NK-92 treated with Interleukin-12 subunit alpha and Interleukin-12 subunit beta, amount 100 ng/mL, for 24 hours (cell line): ENCODE data around the gene LYRM4.

ENCODE experiments used
- DNase-seq: peaks from one replicate; lab custom pipeline; 2025; lab: John Stamatoyannopoulos, UW

The LYRM4 gene

DNA sequence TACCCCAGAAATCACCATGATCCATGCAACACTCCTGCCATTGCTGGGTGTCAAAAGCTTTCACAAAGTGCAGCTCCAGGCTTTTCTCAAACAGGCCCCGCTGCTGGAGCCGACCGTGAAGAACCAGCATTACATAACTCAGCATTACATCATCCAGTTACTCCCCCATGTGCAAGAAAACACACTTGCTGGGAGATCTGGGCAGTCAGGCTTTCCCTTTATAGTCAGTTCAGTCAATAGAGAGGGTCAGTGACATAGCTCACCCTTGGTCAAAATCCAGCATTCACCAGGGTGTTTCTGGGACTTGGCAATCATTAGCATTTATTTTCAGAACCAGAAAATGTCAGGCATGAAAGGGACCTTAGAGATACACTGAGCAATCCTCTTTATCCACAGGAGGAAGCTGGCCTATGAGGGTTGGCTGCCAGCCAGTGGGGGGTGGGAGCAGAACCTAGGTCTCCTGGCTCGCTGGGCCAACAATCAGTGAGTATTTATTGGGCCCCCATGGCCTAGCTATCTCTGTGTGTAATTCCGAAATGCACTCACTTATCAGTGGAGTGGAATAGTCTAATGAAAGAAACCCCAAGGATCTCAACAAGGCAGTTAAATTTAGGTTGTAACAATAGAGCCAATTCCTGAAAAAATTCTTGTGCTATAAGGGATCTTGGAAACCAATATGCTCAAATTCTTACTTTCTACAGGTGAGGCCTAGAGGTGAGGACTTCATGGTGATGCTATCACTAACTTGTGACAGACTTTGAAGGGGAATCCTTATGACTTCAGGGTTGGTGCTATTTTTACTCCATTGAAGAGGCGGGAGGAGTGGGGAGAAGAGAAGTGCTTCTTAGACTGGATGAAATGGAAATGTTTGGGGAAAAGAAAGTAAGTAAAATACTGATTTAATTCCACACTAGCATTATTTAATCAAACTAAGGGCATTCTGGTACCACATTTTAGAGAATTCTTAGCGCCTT is 54.6 kb downstream of the LYRM4 start:
- DNase-seq: no peak

DNA sequence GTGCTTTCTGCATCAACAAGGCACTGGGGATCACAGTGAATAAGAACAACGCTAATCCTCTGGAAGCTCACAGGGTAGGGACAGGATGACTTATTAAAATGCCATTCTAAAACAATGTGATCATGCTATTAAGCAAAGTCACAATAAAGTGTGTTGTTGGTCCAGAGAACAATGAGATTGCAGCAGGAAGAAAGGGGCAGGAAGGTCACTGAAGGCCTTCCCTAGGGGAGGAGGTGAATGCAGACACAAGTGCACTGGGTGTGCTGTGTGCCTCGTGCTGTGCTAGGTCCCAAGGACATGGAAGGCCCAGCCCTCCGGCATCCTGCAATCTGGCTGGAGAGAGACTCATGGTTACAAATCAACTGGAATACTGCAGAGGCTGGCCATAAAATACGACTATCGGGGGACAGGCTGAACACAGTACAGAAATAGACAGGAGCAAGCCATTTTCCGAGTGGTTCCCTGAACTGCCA is 55.7 kb downstream of the LYRM4 start:
- no peak for DNase-seq

DNA sequence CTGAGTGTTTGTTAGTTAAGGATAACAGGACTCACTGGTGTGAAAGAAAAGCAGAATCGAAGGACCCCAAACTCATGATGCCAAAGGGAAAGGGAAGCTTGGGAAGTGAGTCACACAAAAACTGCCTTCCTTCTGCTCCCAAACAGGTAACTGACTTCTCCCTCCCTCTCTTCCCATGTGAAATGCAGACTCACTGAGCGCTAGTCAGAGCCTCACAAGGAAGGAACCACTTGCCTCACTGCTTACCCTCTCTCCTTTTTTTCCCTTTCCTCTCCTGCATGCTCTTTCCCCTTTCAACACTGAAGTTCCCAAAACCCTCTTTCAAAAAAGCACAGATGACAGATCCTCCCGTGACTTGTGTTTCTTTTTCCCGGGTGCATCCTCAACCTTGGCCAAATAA is 56.4 kb downstream of the LYRM4 start:
- no peak for DNase-seq

DNA sequence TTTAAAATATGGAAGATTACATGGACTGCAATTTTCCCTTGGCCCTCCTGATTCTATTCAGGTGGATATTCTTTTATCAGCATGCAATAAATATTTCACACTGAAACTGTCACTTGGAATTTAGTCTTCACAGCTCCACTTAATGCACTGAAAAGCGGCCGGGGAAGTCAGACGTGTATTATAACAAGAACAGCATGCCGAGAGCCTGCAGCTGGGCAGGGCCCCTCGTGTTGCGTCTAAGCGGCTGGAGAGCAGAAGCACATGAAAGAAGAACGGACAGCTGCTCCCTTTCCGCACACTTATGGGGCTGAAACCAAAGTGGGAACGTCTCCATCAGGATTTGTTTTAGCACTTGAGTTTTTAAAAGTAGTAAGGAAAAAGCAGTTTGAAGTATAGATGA is 57.2 kb downstream of the LYRM4 start:
- no peak for DNase-seq

DNA sequence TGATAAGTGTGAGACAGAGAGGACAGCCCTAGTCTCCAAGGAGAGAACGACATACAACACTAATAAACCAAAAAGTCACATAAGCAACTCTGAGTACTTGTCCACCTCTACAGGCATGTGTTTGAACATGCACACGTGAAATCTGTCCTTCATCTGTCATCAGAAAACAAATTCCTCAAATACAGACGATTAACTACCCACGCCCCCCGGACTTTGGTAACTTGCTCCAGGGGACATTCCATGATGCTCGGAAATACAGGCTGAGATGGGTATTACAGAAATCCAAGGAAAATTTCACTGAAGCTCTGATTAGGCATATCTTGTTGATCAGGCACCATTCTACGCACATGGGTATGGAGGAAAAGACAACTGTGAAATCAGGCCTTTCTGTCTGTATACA is 57.8 kb downstream of the LYRM4 start:
- no peak for DNase-seq

DNA sequence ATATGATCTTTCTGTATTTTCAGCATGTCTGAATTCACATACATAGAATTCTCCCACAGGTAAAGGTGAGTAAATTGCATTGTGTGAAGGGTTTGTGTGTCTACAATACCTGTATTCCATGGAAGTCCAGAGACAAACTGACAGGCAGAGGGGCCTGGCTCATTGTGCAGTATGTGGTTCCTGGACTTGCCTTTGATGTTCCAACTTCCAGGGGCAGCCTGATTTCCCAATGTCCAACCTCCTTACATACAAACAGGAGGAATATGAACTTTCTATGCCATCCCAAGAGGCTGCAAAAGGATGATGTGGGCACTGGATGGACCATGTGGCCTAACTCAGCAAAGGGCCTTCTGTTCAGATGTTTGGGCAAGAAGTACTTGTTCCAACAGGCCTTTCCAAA is 58.5 kb downstream of the LYRM4 start:
- no peak for DNase-seq

DNA sequence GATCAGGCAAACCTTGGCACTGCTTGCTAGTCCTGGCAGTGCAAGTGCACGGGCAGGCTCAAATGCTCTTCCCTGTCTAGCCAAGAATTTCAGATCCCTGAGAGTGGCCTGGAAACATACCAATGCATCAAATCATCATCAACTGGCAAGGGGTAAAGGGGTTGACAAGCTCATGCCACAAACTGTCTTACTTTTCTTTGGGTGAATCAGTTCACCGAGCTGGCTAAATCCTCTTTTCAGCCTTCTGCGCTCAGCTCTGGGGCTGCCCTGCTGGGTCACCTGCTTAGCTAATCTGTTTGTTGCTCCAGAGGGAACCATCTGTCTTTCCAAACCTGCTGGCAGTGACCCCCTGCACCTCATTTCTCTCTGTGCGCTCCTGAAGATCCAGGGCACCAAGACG is 59.5 kb downstream of the LYRM4 start:
- DNase-seq: no peak

DNA sequence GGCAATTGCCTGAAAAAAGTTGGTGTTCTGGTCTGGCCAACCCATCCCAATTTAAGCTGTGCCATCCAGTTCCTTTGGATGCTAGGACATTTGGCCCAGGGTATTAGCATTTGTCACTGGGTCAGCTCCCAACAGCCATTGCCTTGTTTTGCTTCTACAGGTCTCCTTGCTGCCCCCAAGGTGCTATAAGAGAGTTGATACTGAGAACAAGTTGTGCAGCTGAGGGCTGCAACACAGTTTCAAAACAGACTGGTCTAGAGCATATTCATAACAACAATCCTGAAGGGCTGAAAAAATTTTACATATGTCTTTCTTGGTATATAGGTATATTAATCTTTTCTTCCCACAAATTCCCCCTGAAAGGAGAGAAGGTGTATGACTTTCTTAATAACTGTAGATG is 61.0 kb downstream of the LYRM4 start:
- DNase-seq: no peak

DNA sequence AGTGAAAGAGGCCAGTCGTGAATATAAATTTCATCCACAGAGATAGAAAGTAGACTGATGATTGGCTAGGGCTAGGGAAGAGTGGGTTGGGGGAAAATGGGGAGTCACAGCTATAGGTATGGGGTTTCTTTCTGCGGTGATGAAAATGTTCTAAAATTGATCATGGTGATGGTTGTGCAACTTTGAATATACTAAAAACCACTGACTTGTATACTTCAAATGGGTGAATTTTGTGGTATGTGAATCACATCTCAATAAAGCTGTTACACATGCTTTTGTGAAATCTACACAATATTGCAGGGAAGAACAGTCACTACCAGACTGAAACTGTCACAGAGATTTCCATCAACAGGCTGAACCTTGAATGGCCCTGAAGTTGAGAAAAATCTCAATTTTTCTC is 61.5 kb downstream of the LYRM4 start:
- no peak for DNase-seq

DNA sequence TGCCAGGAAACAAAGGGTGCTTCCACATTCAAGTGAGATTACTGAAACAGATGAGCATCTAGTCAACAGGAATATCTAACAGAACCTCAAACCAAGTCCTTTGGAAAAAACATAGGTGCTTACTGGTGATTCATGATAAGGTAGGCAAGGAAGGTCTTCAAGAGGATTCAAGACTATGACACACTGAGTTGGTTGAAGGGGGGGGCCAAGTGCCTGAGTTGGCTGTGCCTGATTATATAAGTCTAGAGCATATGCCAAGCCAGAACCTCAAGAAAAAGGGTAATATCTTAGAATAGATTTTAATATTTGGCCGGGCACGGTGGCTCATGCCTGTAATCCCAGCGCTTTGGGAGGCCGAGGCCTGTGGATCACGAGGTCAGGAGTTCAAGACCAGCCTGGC is 63.7 kb downstream of the LYRM4 start:
- DNase-seq: no peak

DNA sequence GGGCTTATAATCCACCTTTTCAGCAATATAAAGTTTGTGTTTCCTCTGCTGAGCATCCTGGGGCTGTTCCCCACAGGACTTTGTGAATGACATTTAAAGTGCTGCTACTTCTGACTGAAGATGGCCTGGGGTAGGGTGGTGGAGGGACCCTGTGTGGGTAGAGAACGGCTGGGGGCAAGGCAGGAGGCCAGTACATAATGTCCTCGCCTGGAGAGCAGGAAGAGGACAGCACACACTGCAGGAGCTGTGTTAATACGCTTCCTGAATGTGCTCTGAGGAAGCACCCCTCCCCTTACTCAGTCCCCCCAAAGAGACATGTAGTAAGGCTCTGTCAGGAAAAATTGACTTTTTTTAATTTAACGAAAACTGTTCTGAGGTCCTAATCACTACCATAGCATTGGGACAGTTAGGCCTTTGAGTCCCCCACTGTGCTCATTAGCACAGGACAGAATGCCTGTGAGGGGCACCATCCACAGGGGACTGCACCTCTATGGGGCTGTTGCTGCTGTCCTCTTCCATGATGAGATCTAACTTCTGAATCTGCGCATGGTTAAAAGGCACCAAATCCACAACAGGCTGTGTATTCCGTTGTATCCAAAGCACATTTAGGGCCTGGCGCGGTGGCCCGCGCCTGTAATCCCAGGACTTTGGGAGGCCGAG is 68.5 kb downstream of the LYRM4 start:
- DNase-seq: no peak

DNA sequence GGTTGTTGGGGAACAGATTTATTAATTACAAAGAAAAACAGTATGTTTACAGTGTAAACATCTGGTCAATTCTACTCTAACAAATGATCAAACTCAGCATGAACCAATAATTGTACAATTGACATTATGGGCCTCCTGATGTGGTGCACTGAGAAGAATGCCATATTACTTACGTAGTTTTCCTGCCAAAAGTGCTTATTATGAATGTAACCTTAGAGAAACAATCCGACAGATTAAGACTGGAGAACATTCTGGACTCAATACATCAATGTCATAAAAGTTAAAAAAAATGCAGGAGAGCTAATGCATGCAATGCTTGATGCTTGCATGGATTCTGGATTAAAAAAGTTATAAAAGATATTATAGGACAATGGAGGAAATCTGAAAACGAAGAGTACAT is 69.0 kb downstream of the LYRM4 start:
- DNase-seq: no peak

DNA sequence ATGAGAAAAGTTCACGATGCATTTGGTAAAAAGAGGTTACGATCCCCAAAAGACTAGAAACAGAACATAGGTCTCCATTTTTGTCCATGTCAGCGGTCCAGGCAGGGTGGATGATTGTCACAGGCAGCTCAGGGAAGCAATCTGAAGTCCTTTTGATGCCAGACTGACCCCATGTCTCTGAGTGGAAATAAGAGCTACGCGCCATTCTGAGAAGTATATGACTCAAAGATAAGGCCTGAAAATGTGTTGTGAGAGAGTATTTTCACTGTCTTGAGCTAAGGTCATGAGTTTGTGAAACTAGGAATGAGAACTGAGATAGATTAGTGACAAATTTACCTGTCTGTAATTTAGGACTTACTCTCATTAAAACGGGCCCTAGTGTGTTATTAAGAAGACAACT is 69.5 kb downstream of the LYRM4 start:
- DNase-seq: no peak

DNA sequence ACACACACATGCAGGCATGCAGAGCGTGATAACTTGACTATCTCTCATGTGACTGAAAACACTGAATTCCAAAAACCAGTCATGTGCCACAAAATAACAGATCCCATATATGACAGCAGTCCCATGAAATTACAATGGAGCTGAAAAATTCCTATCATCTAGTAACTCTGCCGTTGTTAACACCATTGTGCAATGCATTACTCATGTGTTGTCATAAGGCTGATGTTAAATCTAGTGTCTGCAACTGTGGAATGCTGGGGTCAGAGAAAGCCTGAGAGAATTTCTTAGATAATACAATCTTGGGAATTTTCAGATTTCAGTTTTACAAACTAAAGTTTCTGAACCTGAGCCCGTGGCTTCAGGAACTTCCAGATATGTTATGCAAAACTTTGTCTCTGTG is 70.2 kb downstream of the LYRM4 start:
- no peak for DNase-seq

DNA sequence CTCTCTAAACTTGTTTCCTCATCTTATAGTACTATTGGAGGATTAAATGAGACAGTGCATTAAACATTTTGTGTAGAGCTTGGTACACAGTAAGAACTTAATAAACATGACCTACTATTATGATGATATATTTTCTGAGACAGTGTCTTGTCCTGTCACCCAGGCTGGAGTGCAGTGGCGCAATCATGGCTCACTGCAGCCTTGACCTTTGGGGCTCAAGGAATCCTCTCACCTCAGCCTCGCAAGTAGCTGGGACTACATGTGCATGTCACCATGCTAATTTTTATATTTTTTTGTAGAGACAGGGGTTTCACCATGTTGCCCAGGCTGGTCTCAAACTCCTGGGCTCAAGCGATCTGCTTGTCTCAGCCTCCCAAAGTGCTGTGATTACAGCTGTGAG is 72.1 kb downstream of the LYRM4 start:
- DNase-seq: no peak

DNA sequence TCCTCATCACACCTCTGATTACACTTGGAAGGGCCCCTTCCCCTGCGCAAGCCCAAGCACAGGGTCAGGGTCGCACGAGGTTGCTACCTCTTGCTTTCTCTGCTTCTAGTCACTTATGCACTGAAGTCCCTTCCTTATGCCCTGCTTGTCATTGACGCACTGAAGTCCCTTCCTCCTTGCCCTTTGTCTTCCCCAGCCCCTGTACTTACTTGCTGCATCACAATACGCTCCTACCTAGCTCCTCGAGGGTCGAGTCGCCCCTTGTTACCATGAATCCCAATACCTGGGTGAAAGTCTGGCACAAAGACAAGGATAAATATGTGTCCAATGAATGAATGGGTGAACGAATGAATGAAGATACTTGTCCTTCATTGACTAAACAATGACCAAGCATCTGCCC is 75.9 kb downstream of the LYRM4 start:
- DNase-seq: no peak

DNA sequence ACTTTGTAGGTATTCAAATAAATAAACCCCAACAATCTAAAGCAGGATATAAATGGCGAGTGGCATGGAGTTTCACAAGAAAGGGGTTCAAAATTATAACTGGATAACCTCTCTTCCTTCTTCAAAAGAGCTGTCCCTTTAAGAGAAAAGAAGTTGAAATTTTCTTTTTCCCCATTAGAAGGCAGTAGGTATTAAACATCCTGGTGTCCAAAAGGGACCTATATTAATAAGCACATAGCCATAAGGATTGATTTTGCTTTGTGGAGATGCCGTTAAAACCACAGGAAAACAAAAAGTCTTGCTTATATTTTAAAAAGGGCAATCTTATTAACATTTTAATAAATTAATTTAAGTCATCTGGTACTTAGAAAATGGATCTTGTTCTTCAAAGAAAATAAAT is 76.5 kb downstream of the LYRM4 start:
- no peak for DNase-seq

DNA sequence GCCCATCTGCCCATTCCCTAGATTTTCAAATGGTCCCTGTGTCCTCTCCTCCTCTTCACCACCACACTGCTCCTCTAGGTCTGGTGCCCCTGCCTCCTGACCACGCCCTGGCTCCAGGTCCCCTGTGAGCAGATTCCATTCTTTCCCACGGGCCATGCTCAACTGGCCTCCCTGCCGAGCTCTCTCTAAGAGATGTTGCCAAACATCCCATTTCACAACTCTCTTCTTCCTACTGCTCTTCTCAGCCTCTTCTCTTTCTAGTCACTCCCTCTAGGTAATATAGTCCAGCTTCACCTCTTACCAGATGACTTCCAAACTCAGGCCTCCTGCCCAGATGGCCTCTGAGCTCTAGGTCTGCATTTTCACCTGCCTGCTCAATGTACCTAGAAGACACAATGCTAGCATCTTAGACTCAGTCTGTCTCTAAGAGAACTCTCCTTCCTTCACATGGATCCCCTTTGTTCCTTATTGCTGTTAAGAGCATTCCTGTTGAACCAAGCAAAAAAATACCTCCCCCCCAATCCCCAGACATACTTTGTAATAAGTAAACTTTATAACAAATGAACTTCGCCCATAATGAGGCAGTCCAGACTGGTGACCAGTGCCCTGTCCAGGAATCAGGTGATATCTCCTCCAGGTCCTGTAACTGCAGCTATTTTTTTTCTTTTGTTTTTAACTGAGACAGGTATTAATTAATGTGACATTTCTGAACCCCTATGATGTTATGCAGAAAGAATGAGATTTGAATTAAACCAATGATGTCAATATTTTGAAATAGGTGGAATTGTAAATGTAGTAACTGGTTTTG is 79.0 kb downstream of the LYRM4 start:
- no peak for DNase-seq

DNA sequence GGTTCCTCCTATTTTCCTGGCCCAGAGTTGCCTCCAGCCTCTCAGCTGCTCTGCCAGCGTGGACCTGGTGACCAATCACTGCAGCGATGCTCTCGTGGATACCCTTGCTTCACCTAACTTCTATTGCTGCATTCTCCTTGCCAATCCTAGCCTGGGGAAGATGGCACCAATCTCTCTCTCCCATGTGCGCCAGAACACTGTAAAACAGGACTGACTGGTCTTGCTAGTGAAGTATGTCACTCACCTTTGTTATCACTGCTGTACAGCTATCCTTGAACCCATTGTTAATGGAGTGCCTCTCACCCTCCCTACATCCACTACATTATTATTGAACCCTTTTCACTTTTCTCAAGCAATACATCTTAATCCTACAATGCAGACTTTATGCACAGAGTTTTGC is 80.1 kb downstream of the LYRM4 start:
- no peak for DNase-seq

DNA sequence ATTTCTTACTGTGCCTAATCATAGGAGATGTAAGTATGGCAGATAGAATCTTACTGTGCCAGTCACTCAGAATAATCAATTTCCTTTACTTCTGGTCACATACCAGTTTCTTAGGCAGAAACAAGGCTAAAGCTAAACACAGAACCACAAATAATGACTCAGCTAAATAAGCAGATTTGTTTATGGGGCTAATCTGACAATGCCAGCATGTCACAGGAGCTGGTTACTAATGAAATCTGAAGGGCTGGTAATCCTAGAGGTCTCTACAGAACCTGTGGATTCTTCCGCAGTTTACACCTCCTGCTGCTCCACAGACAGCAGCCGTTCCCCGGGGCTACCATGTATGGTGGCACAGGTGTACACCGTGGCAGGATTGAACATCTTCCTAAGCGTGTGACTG is 80.8 kb downstream of the LYRM4 start:
- DNase-seq: no peak

DNA sequence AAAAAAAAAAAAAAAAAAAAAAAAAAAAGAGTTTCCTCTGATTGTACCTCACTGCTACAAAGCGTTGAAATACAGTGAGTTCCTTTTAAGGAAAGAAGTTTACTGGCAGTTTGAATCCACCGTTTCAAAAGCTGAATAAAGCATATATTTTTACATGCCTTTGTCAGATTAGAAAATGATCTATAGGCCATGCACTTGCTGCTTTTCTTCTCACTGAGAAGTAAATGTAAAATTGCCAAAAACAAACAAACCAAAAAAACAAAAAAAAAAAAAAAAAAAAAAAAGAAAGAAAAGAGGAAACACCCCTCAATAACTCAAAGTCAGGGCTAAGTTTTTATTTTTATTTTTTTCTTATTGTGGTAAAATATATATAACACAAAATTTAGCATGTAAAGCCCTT is 81.9 kb downstream of the LYRM4 start:
- DNase-seq: no peak

DNA sequence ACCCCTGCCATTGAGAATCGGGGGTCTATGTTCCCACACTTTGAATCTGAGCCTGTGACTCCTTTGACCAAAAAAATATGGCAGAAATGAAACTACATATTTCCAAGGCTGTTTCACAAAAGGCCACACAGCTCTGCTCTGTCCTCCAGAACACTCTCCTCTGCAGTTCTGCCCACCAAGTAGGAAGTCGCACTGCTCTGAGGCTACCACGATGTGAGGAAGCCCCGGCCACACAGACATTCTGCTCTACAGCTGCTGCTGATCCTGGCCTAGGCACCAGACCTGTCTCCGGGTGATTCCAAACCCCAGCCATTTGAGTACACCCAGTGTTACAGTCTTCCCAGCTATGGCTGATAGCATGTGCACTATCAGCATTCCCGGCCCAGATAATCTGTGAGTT is 85.1 kb downstream of the LYRM4 start:
- DNase-seq: no peak
